Panc1 (cell line): ENCODE data around the gene HK2.

Experiments used
- POLR2AphosphoS5 ChIP-seq: IDR thresholded peaks from 2 replicates; pipeline ENCODE4 v1.6.1; 2012; ENCODE audit warnings: mild to moderate bottlenecking, low read depth, low read length, moderate library complexity
- SIN3A ChIP-seq: IDR thresholded peaks from 2 replicates; pipeline ENCODE4 v1.6.1; 2012; ENCODE audit warnings: low read depth, mild to moderate bottlenecking, low read length, moderate library complexity, borderline replicate concordance; ENCODE audit not compliant: insufficient read depth
- TCF7L2 ChIP-seq: IDR thresholded peaks from 2 replicates; pipeline ENCODE4 v1.6.1; 2011; ENCODE audit warnings: mild to moderate bottlenecking, low read depth, low read length, inconsistent platforms
- TF ChIP-seq, protein P1 (sequence below): fragments of 450-650 bp; IDR thresholded peaks from 2 replicates; pipeline ENCODE4 v1.5.1; 2017; ENCODE audit warnings: mild to moderate bottlenecking

GRCh38 chr2:74924463-74925265 is 90.7 kb downstream of the HK2 start:
- TF ChIP-seq, protein P1, sequence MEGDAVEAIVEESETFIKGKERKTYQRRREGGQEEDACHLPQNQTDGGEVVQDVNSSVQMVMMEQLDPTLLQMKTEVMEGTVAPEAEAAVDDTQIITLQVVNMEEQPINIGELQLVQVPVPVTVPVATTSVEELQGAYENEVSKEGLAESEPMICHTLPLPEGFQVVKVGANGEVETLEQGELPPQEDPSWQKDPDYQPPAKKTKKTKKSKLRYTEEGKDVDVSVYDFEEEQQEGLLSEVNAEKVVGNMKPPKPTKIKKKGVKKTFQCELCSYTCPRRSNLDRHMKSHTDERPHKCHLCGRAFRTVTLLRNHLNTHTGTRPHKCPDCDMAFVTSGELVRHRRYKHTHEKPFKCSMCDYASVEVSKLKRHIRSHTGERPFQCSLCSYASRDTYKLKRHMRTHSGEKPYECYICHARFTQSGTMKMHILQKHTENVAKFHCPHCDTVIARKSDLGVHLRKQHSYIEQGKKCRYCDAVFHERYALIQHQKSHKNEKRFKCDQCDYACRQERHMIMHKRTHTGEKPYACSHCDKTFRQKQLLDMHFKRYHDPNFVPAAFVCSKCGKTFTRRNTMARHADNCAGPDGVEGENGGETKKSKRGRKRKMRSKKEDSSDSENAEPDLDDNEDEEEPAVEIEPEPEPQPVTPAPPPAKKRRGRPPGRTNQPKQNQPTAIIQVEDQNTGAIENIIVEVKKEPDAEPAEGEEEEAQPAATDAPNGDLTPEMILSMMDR: no peak
- TF ChIP-seq POLR2AphosphoS5 (no peak), SIN3A (no peak), TCF7L2 (no peak)
